GM13976 (cell line): ENCODE measurements around the gene ARHGAP26.

Source experiments
- DNase-seq: peaks from one replicate; pipeline ENCODE4 v3.0.0; 2012; ENCODE audit warnings: low spot score
- CTCF ChIP-seq: IDR thresholded peaks from 2 replicates; pipeline ENCODE4 v1.5.1; 2012; ENCODE audit warnings: borderline replicate concordance, mild to moderate bottlenecking; ENCODE audit not compliant: insufficient read depth; ENCODE audit errors: extremely low read depth, missing control alignments, control extremely low read depth
- in situ Hi-C: fragments of 300-500 bp; cut with MboI; formaldehyde crosslinking; loops from one replicate; pipeline ENCODE4 v1.12.0; 2022; ENCODE audit warnings: low sequenced_read_pairs, mixed read lengths, inconsistent platforms; ENCODE audit not compliant: unreplicated experiment

ARHGAP26 gene

GRCh38 chr5:143132739-143133138 is 362.6 kb downstream of the ARHGAP26 start:
- in situ Hi-C loops, result no loop called here
- TF ChIP-seq CTCF, result no peak
- DNase-seq, result no peak

- in situ Hi-C loops, result no loop called here
- no peak for DNase-seq
- no peak for TF ChIP-seq CTCF
These were observed 363.5 kb downstream of the ARHGAP26 start for GRCh38 chr5:143133721-143134120.

- in situ Hi-C loops, result no loop called here
- DNase-seq, result no peak
These were observed 364.1 kb downstream of the ARHGAP26 start for GRCh38 chr5:143134269-143134668.

GRCh38 chr5:143134900-143135299 is 364.7 kb downstream of the ARHGAP26 start:
- in situ Hi-C loops, result no loop called here
- DNase-seq, result peak; percentile 28
- TF ChIP-seq CTCF, result no peak

More at GRCh38 chr5:143134269-143134668, 364.1 kb downstream of the ARHGAP26 start:
- TF ChIP-seq CTCF, result no peak

- no peak for DNase-seq
- TF ChIP-seq CTCF, result no peak
- in situ Hi-C loops, result no loop called here
These were observed 365.8 kb downstream of the ARHGAP26 start for GRCh38 chr5:143135832-143136551.

GRCh38 chr5:143138839-143139238 is 368.7 kb downstream of the ARHGAP26 start:
- in situ Hi-C loops, result no loop called here
- DNase-seq, result no peak
- TF ChIP-seq CTCF, result no peak
